Esophagus squamous epithelium (tissue), 5 donors: ENCODE measurements around the gene NFRKB. TPM values are rescaled to one million over a fixed set of nuclear protein-coding genes. Genes with fewer than 3 reads are reported as not detected.

Experiments
- DNase-seq: peaks from one replicate; lab custom pipeline; 2025; lab: John Stamatoyannopoulos, UW
- H3K27ac ChIP-seq, 4 donors: fragments of 200-600 bp; sonication (generic); one replicate each; pipeline ENCODE4 v1.5.1; 2016 to 2019; ENCODE audit warnings: mild to moderate bottlenecking in 1 of 4
- H3K27me3 ChIP-seq, 4 donors: fragments of 200-600 bp; sonication (generic); 1 replicate in 3 of 4; 2 replicates in 1 of 4; pipeline versions ENCODE4 v1.5.1 to v1.6.0; 2017 to 2021; ENCODE audit warnings: antibody characterized with exemption in 1 of 4
- H3K36me3 ChIP-seq, 3 donors: fragments of 200-600 bp; sonication (generic); one replicate each; pipeline ENCODE4 v1.5.1; 2016 to 2019
- H3K4me1 ChIP-seq, 3 donors: fragments of 200-600 bp; sonication (generic); one replicate each; pipeline ENCODE4 v1.5.1; 2017 to 2019
- H3K4me3 ChIP-seq, 4 donors: fragments of 200-600 bp; sonication (generic); 1 replicate in 3 of 4; 2 replicates in 1 of 4; pipeline ENCODE4 v1.5.1; 2016 to 2019; ENCODE audit warnings: mild to moderate bottlenecking in 2 of 4, moderate library complexity in 1 of 4
- H3K9me3 ChIP-seq, 3 donors: fragments of 200-600 bp; sonication (generic); one replicate each; pipeline ENCODE4 v1.5.1; 2016 to 2019
- POLR2A ChIP-seq, 4 donors: fragments of 450-650 bp; IDR thresholded peaks; one replicate each; pipeline ENCODE4 v1.6.1; 2017; ENCODE audit warnings: antibody characterized with exemption in 4 of 4, mild to moderate bottlenecking in 4 of 4, moderate library complexity in 3 of 4
- WGBS, 2 donors: methylation state at CpG; one replicate each; pipeline ENCODE4 v1.1.5; 2018; 5-methylcytosine and 5-hydroxymethylcytosine counted together
- intact Hi-C: fragments of 100-400 bp; cut with DNase I; formaldehyde crosslinking; loops from one replicate; pipeline ENCODE4 v1.15.0; 2022
- total RNA-seq, 4 donors: library from RNA; depleted of rRNA; stranded (reverse); fragments of >200 nt; gene quantifications; one replicate each; pipeline ENCODE4 v1.1.0, GENCODE V29; 2016
- TF ChIP-seq, protein P1 (sequence below), 6 experiments: fragments of 450-650 bp in 4 of 6; fragments of 200-600 bp in 2 of 6; sonication (generic) in 2 of 6; IDR thresholded peaks; one replicate each; pipeline ENCODE4 v1.5.1; 2016 to 2019; ENCODE audit warnings: antibody characterized with exemption in 6 of 6, mild to moderate bottlenecking in 4 of 6, moderate library complexity in 4 of 6
- donor health status: DM: yes; HTN: yes; CAD: no.

Gene NFRKB
- total RNA-seq, 4 donors from 2014 or later, result 18.2 to 35.9 (median 23.8) TPM

DNA sequence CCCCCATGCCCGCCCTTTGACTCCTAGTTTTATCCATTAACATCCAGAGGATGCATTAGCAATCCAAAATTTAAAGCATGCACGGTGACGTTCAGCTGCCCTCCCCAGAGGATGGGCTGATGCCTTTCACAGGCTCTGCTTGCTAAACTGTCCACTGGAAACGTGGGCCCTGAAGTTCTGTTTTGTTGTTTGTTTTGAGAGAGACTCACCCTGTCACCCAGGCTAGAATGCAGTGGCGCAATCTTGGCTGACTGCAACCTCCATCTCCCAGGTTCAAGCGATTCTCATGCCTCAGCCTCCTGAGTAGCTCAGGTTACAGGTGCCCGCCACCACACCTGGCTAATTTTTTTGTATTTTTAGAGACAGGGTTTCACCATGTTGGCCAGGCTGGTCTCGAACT, 39.3 kb downstream of the NFRKB start:
- H3K9me3 ChIP-seq, result no peaks in the 10 kb centered on the region
- TF ChIP-seq, protein P1, sequence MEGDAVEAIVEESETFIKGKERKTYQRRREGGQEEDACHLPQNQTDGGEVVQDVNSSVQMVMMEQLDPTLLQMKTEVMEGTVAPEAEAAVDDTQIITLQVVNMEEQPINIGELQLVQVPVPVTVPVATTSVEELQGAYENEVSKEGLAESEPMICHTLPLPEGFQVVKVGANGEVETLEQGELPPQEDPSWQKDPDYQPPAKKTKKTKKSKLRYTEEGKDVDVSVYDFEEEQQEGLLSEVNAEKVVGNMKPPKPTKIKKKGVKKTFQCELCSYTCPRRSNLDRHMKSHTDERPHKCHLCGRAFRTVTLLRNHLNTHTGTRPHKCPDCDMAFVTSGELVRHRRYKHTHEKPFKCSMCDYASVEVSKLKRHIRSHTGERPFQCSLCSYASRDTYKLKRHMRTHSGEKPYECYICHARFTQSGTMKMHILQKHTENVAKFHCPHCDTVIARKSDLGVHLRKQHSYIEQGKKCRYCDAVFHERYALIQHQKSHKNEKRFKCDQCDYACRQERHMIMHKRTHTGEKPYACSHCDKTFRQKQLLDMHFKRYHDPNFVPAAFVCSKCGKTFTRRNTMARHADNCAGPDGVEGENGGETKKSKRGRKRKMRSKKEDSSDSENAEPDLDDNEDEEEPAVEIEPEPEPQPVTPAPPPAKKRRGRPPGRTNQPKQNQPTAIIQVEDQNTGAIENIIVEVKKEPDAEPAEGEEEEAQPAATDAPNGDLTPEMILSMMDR (IDR thresholded peaks at IDR 0.05), result no peak
- H3K27me3 ChIP-seq, result no peaks in the 10 kb centered on the region
- no peak overlapping the region for H3K27ac ChIP-seq
- intact Hi-C loops, result loop anchor here (10.0 kb wide), 1 partner anchor 71 kb away; no protein-coding TSS in a partner anchor
- no peak for DNase-seq
- WGBS, 2 donors, result 85 to 86% methylated on average over 8 of the region's 8 CpGs
- H3K36me3 ChIP-seq, result peaks cover 0 to 43% (median 3%) of the 10 kb centered on the region in 3 donors
- H3K4me1 ChIP-seq, result peaks cover 15 to 34% (median 15%) of the 10 kb centered on the region in 3 donors
- no peak overlapping the region for H3K4me3 ChIP-seq

- no peak for DNase-seq
- WGBS, 2 donors, result 28 to 82% methylated on average over 9 of the region's 11 CpGs
- H3K4me3 ChIP-seq, result no peak overlapping the region
Observed at GRCh38 chr11:129855086-129855485, 40.3 kb downstream of the NFRKB start.

DNA sequence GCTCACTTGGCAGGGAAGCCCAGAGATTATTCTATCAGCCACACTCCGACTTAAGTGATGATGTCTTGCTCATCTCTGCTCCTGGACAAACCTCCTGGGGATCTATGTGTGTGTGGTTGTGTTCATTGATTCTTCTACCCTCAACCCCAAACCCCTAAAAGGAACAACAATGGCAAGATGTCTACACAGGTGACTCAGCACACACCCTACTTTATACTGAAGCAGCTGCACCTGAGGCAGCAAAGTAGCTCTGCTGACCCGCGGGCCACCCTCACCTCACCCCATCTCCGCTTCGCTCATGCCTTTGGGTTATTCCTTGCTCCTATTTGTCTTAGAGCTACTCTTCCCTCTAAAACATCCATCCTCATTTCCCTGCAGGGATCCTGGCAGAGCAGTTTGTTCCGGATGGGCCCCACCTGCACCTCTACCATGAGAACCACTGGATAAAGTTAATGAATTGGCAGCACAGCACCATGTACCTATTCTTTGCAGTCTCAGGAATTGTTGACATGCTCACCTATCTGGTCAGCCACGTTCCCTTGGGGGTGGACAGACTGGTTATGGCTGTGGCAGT, 41.1 kb downstream of the NFRKB start:
- H3K4me1 ChIP-seq, result peaks cover 15 to 33% (median 15%) of the 10 kb centered on the region in 3 donors
- WGBS, 2 donors, result 52 to 59% methylated on average over 7 of the region's 7 CpGs
- intact Hi-C loops, result loop anchor here (10.0 kb wide), 1 partner anchor 70 kb away; no protein-coding TSS in a partner anchor
- peak overlapping the region in 1 of 4 donors; percentile 3 for H3K4me3 ChIP-seq
- no peak for DNase-seq
- H3K9me3 ChIP-seq, result no peaks in the 10 kb centered on the region
- peaks cover 0 to 26% (median 0%) of the 10 kb centered on the region in 3 donors for H3K36me3 ChIP-seq
- H3K27me3 ChIP-seq, result no peaks in the 10 kb centered on the region
- H3K27ac ChIP-seq, result peak overlapping the region; percentile 48 to 79 (median 69)
- TF ChIP-seq, protein P1 (IDR thresholded peaks at IDR 0.05), result no peak
- TF ChIP-seq POLR2A (IDR thresholded peaks at IDR 0.05), result no peak

More at GRCh38 chr11:129855086-129855485, 40.3 kb downstream of the NFRKB start:
- TF ChIP-seq, protein P1 (IDR thresholded peaks at IDR 0.05), result no peak
- no peak for TF ChIP-seq POLR2A (IDR thresholded peaks at IDR 0.05)
- H3K4me1 ChIP-seq, result peaks cover 15 to 33% (median 15%) of the 10 kb centered on the region in 3 donors
- no peaks in the 10 kb centered on the region for H3K27me3 ChIP-seq
- no peaks in the 10 kb centered on the region for H3K9me3 ChIP-seq
- H3K36me3 ChIP-seq, result peaks cover 0 to 34% (median 0%) of the 10 kb centered on the region in 3 donors
- peak overlapping the region in 1 of 4 donors; percentile 79 for H3K27ac ChIP-seq
- intact Hi-C loops, result loop anchor here (10.0 kb wide), 1 partner anchor 70 kb away; no protein-coding TSS in a partner anchor

DNA sequence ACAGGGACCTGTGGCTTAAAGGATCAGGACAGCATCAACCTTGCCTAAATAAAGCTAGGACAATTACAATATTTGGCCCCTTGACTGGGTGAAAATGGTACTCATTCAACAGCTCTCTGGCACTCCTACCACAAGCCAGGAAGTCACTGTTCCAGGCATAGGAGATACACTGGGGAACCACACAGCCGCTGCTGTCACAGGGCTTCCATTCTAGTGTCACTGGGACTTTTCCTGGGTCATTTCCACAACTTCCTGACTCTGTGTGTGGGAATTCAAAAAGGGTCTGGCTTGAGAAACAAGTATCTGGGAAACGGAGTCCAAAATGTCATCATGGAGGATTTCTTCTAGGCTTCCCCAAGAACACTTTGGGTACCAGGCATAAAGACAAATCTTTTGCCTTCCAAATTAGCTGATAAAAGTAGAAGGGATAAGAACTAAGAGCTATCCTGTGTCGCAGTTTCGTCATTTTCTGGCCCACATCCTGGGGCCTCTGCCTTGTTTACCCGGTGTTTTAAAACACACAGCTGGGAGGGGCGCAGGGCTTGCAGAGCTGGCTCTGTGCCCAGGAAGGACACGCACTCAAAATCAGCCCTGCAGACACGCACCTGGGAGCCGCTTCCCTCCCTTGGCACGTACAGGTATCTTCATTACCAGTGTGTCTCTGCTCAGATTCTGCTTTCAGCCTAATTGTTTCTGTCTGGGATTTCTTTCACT, 41.7 kb downstream of the NFRKB start:
- Histone ChIP-seq H3K9me3 (no peaks in the 10 kb centered on the region), H3K4me3 (peak overlapping the region in 1 of 4 donors; percentile 3), H3K27ac (peak overlapping the region; percentile 48 to 79 (median 69)), H3K27me3 (no peaks in the 10 kb centered on the region), H3K4me1 (peaks cover 15 to 33% (median 15%) of the 10 kb centered on the region in 3 donors), H3K36me3 (peaks cover 0 to 20% (median 0%) of the 10 kb centered on the region in 3 donors)
- DNase-seq, result no peak
- WGBS, 2 donors, result 12 to 24% methylated on average over 10 of the region's 10 CpGs
- TF ChIP-seq, protein P1 (IDR thresholded peaks at IDR 0.05), result no peak
- TF ChIP-seq POLR2A (IDR thresholded peaks at IDR 0.05), result no peak
- intact Hi-C loops, result loop anchor here (10.0 kb wide), 1 partner anchor 69 kb away; no protein-coding TSS in a partner anchor
